SKM-1 (cell line): Measurements from ENCODE around the gene RUBCNL.

ENCODE experiments used
- DNase-seq: peaks from one replicate; lab custom pipeline; 2025; ENCODE audit not compliant: unreplicated experiment; lab: John Stamatoyannopoulos, UW

RUBCNL gene

DNA sequence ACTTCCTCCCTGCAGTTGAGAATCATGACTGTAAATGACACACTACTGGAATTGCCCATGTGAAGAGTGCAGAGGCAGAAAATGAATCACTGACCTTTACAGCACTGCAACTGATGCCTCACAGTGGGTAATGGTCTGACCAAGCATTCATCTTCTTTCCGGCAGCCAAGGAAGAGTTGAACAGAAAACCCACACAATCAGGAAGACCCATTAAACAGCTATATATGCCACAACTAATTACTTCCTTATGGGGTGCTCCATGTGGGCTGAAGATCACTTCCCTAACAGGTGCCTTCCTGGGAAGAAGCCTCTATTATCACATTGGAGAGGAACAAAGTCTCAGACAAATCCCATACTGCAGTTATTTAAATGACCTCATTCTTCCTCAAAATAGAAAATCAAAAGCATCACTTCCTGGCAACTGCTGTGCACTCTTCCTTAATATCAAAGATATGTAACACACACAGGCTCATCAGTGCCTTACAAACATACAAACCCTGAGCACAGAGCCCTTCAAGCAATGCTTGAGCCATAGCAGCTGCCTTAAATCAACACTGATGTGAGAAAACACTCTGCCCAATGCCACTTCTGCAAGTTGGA is 45.8 kb downstream of the RUBCNL start:
- DNase-seq: no peak

DNA sequence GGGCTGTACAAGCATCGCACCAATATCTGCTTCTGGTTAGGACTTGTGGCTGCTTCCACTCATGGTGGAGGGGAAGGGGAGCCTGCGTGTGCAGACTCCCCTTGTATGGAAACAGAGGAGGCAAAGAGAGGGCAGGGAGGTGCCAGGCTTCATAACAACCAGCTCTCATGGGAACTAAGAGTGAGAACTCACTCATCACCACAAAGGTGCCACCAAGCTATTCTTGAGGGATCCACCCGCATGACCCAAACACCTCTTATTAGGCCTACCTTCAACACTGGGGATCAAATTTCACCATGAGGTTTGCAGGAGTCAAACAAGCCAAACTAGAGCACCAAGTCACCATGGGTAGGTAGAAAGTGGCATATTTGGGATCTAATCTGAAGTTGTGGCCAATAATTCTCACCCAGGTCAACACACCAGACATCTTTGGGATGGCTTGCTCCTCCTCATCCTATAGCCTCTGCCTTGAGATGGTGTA is 46.4 kb downstream of the RUBCNL start:
- DNase-seq: no peak

DNA sequence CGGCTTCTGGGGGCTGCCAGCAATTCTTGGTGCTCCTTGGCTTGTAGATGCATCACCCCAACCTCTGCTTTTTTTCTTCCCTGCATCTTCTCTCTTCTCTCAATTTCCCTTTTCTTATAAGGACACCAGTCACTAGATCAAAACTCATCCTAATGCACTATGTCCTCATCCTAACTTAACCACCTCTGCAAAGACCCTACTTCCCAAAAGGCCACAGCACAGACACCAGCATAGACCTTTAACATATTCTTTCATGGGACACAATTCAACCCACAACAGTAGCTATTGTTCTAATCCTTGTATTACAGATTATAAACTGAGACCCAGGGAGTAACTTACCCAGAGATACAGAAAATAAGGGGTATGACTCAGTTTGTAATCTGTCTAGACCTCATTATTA is 47.0 kb downstream of the RUBCNL start:
- DNase-seq: no peak

GRCh38 chr13:46339035-46339666 is 47.9 kb downstream of the RUBCNL start:
- DNase-seq: peak; percentile 85

- DNase-seq: no peak
These were observed 49.4 kb downstream of the RUBCNL start for GRCh38 chr13:46337700-46338099.

GRCh38 chr13:46334035-46334822 is 52.8 kb downstream of the RUBCNL start:
- no peak for DNase-seq

DNA sequence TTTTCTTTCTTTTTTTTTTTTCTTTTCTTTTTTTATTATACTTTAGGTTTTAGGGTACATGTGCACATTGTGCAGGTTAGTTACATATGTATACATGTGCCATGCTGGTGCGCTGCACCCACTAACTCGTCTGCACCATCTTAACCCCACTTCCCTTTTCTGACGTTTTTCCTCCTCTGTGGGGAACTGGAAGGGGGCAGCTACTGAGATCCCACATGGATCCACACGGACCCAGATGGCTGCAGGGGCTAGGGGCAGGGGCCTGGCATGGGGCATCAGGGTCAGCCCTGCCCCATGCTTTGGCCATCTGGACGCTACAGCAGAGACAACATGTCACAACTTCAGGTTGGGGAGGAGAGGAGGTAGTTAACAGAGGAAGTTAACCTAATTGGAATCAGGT is 54.3 kb downstream of the RUBCNL start:
- DNase-seq: no peak

- DNase-seq: no peak
These were observed 57.4 kb downstream of the RUBCNL start for GRCh38 chr13:46329624-46330023.

DNA sequence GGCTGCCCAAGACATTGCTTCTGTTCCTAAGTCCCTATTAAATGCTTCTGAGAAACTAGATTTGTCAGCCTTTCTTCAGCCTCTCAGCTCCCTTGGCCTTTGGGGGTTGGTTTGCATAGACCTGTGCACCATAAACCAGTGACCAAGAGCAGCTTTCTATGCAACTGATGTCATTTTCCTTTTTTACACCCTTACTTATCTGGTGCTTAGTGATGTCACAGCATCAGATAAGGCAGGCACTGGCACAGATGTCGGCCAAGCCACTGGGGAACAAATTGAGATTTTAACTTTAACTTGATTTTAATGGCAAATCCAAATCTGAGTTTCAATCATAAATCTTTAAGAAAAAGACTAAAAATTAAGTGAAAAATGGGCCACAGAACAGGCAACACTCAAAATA is 59.8 kb downstream of the RUBCNL start:
- no peak for DNase-seq

DNA sequence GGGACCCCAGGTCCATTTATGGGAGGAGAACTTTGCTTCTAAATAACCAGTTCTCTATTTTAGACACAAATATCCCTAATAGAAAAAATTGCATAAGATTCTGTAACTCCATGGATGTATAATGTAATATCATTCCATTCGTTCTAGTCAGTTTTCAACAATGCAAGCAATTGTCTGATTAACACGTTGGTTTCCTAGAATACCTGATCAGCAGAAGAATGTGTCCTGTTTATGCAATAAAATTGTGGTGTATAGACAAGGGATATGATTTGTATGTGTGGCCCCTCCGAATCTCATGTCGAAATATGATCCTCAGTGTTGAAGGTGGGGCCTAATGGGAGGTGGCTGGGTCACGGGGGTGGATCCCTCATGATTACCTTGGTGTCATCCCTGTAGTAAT is 62.1 kb downstream of the RUBCNL start:
- DNase-seq: no peak

DNA sequence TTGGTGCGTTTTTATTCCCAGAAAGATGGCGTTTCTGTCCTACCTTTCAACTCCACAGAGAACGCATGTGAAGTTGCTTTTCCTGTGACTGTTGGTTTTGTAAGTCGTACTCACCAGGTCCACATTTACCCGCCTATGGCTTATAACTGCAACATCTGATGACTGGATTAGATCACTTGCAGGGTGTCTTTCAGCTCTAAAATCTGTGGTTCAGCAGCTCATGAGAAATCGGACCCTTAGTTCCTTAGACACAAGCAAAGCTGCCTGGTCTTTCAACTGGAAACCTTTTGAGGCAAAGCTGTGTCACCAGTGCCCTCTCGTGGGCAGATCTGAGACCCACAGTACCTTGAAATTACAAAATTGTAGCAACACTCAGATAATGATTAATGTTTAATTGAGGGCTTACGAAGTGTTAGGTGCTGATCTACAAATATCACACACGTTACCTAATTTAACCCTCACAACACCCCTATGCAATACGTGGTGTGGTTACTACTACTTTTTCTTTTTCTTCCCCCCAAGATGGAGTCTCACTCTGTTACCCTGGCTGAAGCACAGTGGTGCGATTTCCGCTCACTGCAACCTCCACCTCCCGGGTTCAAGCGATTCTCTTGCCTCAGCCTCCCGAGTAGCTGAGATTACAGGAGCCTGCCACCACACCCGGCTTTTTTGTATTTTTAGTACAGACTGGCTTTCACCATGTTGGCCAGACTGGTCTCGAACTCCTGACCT is 65.4 kb downstream of the RUBCNL start:
- peak; percentile 65 for DNase-seq

GRCh38 chr13:46320821-46321220 is 66.2 kb downstream of the RUBCNL start:
- DNase-seq: no peak

DNA sequence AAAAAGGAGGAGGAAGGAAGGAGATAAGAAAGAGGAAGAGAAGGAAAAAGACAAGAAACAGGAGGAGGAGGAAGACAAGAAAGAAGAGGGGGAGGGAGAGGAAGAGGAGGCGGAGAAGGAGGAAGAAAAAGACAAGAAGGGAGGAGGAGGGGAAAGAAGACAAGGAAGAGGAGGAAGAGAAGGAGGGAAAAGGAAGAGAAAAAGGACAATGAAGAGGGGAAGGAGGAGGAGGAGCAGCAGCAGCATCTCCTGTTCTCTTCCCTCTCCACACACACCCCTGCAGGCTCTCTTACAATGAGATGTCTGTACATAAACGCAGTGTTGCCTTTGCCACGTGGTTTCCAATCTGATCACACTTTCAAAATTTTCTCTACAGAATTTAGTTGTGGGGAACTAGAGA is 66.6 kb downstream of the RUBCNL start:
- DNase-seq: no peak

- no peak for DNase-seq
These were observed 68.1 kb downstream of the RUBCNL start for GRCh38 chr13:46318986-46319385.

DNA sequence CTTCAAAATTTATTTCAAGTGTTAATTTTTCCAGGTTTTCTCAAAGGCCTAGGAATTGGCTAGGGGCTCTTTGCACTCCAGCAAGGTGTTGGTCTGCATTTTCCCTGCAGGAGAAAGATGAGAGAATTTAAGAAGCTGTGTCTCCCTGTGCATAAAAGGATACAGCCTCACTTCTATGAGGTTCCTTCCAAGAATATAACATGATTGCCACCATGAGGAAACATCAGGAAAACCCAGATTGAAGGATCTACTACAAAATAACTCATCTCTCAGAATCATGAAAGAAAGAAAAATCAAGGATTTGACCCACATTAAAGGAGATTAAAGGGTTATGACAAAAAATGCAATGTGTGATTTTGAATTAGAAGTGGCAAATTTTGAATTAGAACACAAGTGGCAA is 69.9 kb downstream of the RUBCNL start:
- DNase-seq: no peak

- no peak for DNase-seq
These were observed 71.5 kb downstream of the RUBCNL start for GRCh38 chr13:46315491-46316075.

DNA sequence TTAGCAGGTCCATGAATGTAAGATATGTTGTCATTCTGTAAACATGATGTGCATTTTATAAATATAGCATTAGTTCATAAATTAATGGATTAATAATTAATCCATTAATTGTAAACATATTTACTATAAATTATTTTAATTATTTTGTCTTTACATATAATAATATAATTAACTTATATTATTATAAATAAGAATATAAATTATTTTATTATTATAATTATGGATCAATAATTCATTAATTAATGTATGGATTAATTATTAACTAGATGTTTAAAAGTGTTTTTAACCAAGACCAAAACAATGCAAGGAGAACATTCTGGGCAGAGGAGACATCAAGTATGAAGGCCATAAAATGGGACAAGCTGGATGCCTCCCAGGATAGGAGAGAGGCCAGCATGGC is 72.0 kb downstream of the RUBCNL start:
- no peak for DNase-seq

- DNase-seq: no peak
These were observed 72.5 kb downstream of the RUBCNL start for GRCh38 chr13:46314587-46314986.

DNA sequence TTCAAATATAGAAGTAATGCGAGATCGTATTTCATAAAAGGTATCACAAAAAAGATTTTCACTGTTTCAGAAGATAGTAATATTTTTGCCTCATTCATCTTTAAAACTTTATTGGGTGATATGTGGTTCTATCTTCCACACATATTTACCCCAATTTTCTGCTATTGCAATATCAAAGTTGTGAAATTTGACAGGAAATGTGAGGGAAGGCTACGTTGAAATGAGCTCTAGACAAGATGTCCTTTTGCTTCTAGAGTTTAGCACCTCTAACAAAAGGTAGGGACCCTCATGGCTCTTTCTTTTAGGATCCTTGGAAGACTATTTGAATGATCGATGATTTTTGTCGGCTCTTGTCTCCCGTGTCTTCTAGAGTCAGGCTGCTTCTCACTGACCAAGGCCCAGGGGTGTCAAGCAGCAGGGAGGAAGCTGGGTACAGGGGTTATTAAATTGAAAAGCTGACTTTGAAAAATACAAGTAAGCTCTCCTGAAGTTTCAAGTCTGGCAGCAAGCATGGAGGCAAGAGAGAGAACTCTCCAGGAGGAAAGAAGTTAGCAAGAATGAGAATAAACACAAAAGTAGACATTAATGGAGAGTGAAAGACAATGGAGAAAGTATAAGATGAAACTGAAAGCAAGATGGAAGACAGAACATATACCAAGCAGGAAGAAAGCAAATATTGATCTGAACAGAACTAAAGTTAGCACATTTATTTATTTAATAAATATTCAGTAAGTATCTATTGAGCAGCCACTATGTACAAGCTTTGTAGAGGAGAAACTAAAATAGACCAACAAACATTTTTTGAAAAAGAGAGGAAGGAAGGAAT is 73.4 kb downstream of the RUBCNL start:
- DNase-seq: no peak

GRCh38 chr13:46313024-46313423 is 74.0 kb downstream of the RUBCNL start:
- DNase-seq: no peak
